ENCODE results near the gene PTBP3. TPM values are rescaled to one million over a fixed set of nuclear protein-coding genes. Genes with fewer than 3 reads are reported as not detected.
A peak's percentile ranks its signal among the peaks of the same experiment; 100 is the strongest.

Gene PTBP3, protein sequence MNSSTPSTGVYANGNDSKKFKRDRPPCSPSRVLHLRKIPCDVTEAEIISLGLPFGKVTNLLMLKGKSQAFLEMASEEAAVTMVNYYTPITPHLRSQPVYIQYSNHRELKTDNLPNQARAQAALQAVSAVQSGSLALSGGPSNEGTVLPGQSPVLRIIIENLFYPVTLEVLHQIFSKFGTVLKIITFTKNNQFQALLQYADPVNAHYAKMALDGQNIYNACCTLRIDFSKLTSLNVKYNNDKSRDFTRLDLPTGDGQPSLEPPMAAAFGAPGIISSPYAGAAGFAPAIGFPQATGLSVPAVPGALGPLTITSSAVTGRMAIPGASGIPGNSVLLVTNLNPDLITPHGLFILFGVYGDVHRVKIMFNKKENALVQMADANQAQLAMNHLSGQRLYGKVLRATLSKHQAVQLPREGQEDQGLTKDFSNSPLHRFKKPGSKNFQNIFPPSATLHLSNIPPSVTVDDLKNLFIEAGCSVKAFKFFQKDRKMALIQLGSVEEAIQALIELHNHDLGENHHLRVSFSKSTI
- polyA plus RNA-seq (2012; ENCODE audit: insufficient read depth, insufficient read length, low read depth), result 3.9 TPM

GRCh38 chr9:112332977-112333638, at the start of gene PTBP3:
Gene PTBP3 (minus strand): TSS chr9:112333619. CDS start chr9:112297865, 35,754 bp downstream.
- no peaks in the 10 kb centered on the region for H3K27me3 ChIP-seq
- TF ChIP-seq, protein P1, sequence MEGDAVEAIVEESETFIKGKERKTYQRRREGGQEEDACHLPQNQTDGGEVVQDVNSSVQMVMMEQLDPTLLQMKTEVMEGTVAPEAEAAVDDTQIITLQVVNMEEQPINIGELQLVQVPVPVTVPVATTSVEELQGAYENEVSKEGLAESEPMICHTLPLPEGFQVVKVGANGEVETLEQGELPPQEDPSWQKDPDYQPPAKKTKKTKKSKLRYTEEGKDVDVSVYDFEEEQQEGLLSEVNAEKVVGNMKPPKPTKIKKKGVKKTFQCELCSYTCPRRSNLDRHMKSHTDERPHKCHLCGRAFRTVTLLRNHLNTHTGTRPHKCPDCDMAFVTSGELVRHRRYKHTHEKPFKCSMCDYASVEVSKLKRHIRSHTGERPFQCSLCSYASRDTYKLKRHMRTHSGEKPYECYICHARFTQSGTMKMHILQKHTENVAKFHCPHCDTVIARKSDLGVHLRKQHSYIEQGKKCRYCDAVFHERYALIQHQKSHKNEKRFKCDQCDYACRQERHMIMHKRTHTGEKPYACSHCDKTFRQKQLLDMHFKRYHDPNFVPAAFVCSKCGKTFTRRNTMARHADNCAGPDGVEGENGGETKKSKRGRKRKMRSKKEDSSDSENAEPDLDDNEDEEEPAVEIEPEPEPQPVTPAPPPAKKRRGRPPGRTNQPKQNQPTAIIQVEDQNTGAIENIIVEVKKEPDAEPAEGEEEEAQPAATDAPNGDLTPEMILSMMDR (IDR thresholded peaks at IDR 0.05; ENCODE audit: low read depth, low read length), result no peak
- no peaks in the 10 kb centered on the region for H3K4me1 ChIP-seq
- peak; percentile 81 for DNase-seq
- H3K4me3 ChIP-seq (ENCODE audit: low read depth, low read length), result peak within 1 kb of the TSS; percentile 82
- no peaks in the 10 kb centered on the region for H3K36me3 ChIP-seq
- H3K9me3 ChIP-seq, result no peaks in the 10 kb centered on the region

DNA sequence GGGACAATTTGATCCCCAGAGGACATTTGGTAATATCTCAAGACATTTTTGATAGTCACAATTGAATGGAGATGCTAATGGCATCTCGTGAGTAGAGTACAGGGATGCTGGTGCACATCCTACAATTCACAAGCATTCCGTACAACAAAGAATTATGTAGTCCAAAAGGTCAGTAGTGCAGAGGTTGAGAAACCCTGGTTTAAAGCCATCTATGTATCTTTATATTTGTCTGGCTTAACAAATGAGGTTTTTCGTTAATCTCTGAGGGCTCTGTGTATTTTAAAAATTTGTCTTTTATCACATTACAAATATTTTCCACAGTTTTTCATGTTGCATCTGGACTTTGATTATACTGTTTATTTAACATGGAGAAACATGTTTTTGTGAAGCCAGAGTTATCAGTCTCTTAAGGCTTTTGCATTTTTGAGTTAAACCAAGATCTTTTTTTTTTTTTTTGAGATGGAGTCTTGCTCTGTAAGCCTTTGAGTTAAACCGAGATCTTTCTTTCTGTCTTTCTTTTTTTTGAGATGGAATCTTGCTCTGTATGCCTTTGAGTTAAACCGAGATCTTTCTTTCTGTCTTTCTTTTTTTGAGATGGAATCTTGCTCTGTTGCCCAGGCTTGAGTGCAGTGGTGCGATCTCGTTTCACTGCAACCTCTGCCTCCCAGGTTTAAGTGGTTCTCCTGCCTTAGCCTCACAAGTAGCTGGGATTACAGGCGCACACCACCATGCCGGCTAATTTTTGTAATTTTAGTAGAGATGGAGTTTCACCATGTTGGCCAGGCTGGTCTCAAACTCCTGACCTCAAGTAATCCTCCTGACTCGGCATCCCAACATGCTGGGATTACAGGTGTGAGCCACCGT, 49.3 kb upstream of the PTBP3 start:
- no peak for DNase-seq
- no peaks in the 10 kb centered on the region for H3K4me1 ChIP-seq
- no peaks in the 10 kb centered on the region for H3K9me3 ChIP-seq
- TF ChIP-seq, protein P1 (IDR thresholded peaks at IDR 0.05; ENCODE audit: low read depth, low read length), result no peak
- no peaks in the 10 kb centered on the region for H3K36me3 ChIP-seq
- H3K4me3 ChIP-seq (ENCODE audit: low read depth, low read length), result no peak overlapping the region
- H3K27me3 ChIP-seq, result no peaks in the 10 kb centered on the region

DNA sequence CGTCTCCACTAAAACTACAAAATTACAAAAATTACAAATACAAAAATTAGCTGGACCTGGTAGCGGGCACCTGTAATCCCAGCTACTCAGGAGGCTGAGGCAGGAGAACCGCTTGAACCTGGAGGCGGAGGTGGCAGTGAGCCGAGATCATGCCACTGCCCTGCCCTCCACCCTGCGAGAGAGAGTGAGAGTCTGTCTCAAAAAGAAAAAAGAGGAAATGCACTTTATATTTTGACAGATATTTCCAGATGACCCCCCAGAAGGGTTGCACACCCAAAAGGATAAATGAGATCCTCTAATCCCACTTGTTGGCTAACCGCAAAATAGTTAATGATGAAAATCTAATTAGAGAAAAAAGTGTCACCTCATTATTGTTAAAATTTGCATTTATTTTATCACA, 48.6 kb upstream of the PTBP3 start:
- TF ChIP-seq, protein P1 (IDR thresholded peaks at IDR 0.05; ENCODE audit: low read depth, low read length), result no peak
- no peak overlapping the region for H3K4me3 ChIP-seq (ENCODE audit: low read depth, low read length)
- H3K9me3 ChIP-seq, result no peaks in the 10 kb centered on the region
- no peak for DNase-seq
- no peaks in the 10 kb centered on the region for H3K27me3 ChIP-seq
- H3K4me1 ChIP-seq, result no peaks in the 10 kb centered on the region
- no peaks in the 10 kb centered on the region for H3K36me3 ChIP-seq

GRCh38 chr9:112380825-112381221, 47.4 kb upstream of the PTBP3 start:
- Histone ChIP-seq H3K9me3 (no peaks in the 10 kb centered on the region), H3K4me3 (ENCODE audit: low read depth, low read length) (peak overlapping the region; percentile 91), H3K27me3 (no peaks in the 10 kb centered on the region), H3K4me1 (no peaks in the 10 kb centered on the region), H3K36me3 (no peaks in the 10 kb centered on the region)
- no peak for DNase-seq
- TF ChIP-seq, protein P1 (IDR thresholded peaks at IDR 0.05; ENCODE audit: low read depth, low read length), result no peak

DNA sequence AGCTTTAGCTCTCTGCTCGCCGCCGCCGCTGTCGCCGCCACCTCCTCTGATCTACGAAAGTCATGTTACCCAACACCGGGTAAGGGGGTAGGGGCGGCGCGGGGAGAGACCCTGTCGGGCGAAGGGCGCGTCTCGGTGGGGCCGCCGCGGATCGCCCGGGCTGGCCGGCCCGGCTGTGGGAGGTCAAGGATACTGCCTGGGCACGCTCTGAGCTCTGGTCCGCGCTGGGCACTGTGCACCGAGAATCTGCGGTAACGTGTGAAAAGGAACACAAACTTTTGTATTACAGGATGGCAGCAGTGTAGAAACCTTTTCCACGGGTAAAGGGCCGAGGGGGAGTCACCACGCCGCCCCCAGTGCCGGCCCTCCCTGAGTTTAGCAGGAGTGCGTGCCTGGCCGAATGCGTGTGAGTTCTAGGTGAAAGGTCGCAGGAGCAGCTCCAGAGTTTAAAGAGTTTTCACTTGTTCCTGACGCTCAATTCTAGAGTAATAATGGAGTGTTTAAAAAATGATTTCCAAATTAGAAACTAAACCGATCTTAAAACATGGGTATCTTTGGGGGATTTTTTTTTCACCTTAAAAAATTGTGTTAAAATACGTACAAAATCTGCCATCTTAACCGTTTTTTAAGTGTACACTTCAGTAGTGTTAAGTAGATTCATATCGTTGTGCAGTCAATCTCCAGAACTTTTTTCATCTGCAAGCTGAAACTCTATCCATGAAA, 46.8 kb upstream of the PTBP3 start, which contains the start of gene HSDL2:
Gene HSDL2, plus strand, starts transcription at position 7 of the 723 bp plus-strand sequence. Its CDS starts 56 bp downstream, at position 63.
- DNase-seq, result no peak
- TF ChIP-seq, protein P1 (IDR thresholded peaks at IDR 0.05; ENCODE audit: low read depth, low read length), result no peak
- H3K4me1 ChIP-seq, result no peaks in the 10 kb centered on the region
- H3K36me3 ChIP-seq, result no peaks in the 10 kb centered on the region
- H3K4me3 ChIP-seq (ENCODE audit: low read depth, low read length), result peak within 1 kb of the TSS; percentile 91
- no peaks in the 10 kb centered on the region for H3K9me3 ChIP-seq
- H3K27me3 ChIP-seq, result no peaks in the 10 kb centered on the region
